Neural cell (in vitro differentiated cells): ENCODE data around the gene PDE7B. TPM values are rescaled to one million over a fixed set of nuclear protein-coding genes. Genes with fewer than 3 reads are reported as not detected.

ENCODE experiments used
- H2AFZ ChIP-seq: fragments of 200-600, 300-800 bp; sonication (generic), shearing (Covaris generic); 2 replicates; pipeline ENCODE4 v1.6.0; 2014; ENCODE audit warnings: low read depth, mild to moderate bottlenecking, antibody characterized with exemption, low read length, moderate library complexity
- H3F3A ChIP-seq: fragments of 200-600 bp; shearing (Covaris generic); 2 replicates; pipeline ENCODE4 v1.6.1; 2016; ENCODE audit warnings: mild to moderate bottlenecking, moderate library complexity, mixed read lengths, antibody characterized with exemption, low read length; ENCODE audit not compliant: insufficient read depth, poor library complexity, severe bottlenecking
- H3K27ac ChIP-seq: fragments of 200-600, 300-800 bp; sonication (generic), shearing (Covaris generic); 2 replicates; pipeline ENCODE4 v1.5.1; 2014; ENCODE audit warnings: mild to moderate bottlenecking, low read length, moderate library complexity
- H3K27me3 ChIP-seq: fragments of 300-800, 200-600 bp; sonication (generic), shearing (Covaris generic); 2 replicates; pipeline ENCODE4 v1.6.0; 2014; ENCODE audit warnings: mild to moderate bottlenecking, low read depth, low read length, moderate library complexity; ENCODE audit not compliant: insufficient read depth
- H3K36me3 ChIP-seq: fragments of 300-800, 200-600 bp; sonication (generic), shearing (Covaris generic); 2 replicates; pipeline ENCODE4 v1.5.1; 2014; ENCODE audit warnings: mild to moderate bottlenecking, antibody characterized with exemption, low read length, moderate library complexity; ENCODE audit not compliant: insufficient read depth
- H3K4me2 ChIP-seq: fragments of 300-800, 200-600 bp; sonication (generic), shearing (Covaris generic); 2 replicates; pipeline ENCODE4 v1.6.0; 2014; ENCODE audit warnings: mild to moderate bottlenecking, low read length
- H3K4me3 ChIP-seq: fragments of 300-800, 200-600 bp; sonication (generic), shearing (Covaris generic); 2 replicates; pipeline ENCODE4 v1.5.1; 2014; ENCODE audit warnings: mild to moderate bottlenecking, low read length, moderate library complexity
- H3K79me2 ChIP-seq: fragments of 200-600 bp; shearing (Covaris generic); replicated peaks from 2 replicates; pipeline ENCODE4 v1.6.0; 2014; ENCODE audit warnings: mild to moderate bottlenecking, low read length, moderate library complexity; ENCODE audit not compliant: insufficient read depth
- H3K9ac ChIP-seq: fragments of 300-800, 200-600 bp; sonication (generic), shearing (Covaris generic); 2 replicates; pipeline ENCODE4 v1.6.1; 2016; ENCODE audit warnings: mild to moderate bottlenecking, low read length, mixed read lengths
- H3K9me2 ChIP-seq: fragments of 200-600 bp; shearing (Covaris generic); 2 replicates; pipeline ENCODE4 v1.6.1; 2016; ENCODE audit warnings: mild to moderate bottlenecking, low read length, mixed read lengths; ENCODE audit not compliant: insufficient read depth
- H3K9me3 ChIP-seq: fragments of 200-600, 300-800 bp; sonication (generic), shearing (Covaris generic); 2 replicates; pipeline ENCODE4 v1.6.1; 2016; ENCODE audit warnings: mild to moderate bottlenecking, mixed run types, low read length, moderate library complexity, mixed read lengths
- H4K20me1 ChIP-seq: fragments of 200-600 bp; shearing (Covaris generic); 2 replicates; pipeline ENCODE4 v1.6.1; 2016; ENCODE audit warnings: mild to moderate bottlenecking, mixed run types; ENCODE audit not compliant: insufficient read depth
- CTCF ChIP-seq: fragments of 450-650 bp; IDR thresholded peaks from 2 replicates; pipeline ENCODE4 v1.5.1; 2014; ENCODE audit warnings: antibody characterized with exemption, mild to moderate bottlenecking, moderate library complexity; ENCODE audit not compliant: poor library complexity, severe bottlenecking
- EP300 ChIP-seq: fragments of 450-650 bp; conservative IDR thresholded peaks from 2 replicates; pipeline ENCODE4 v1.6.1; 2014; ENCODE audit warnings: antibody characterized with exemption, mild to moderate bottlenecking, moderate library complexity; ENCODE audit not compliant: poor library complexity, severe bottlenecking
- EZH2 ChIP-seq: fragments of 200-600, 300-800 bp; shearing (Covaris generic), sonication (generic); IDR thresholded peaks from 2 replicates; pipeline ENCODE4 v1.6.1; 2014; ENCODE audit warnings: antibody characterized with exemption, low read length, borderline replicate concordance, mild to moderate bottlenecking; ENCODE audit not compliant: insufficient read depth, poor library complexity, severe bottlenecking
- MXI1 ChIP-seq: fragments of 450-650 bp; conservative IDR thresholded peaks from 2 replicates; pipeline ENCODE4 v1.6.1; 2014; ENCODE audit warnings: antibody characterized with exemption, mild to moderate bottlenecking; ENCODE audit not compliant: poor library complexity, severe bottlenecking
- POLR2AphosphoS5 ChIP-seq: IDR thresholded peaks from 2 replicates; pipeline ENCODE4 v1.6.1; 2012
- RAD21 ChIP-seq: fragments of 450-650 bp; conservative IDR thresholded peaks from 2 replicates; pipeline ENCODE4 v1.6.1; 2014; ENCODE audit warnings: antibody characterized with exemption, mild to moderate bottlenecking, moderate library complexity
- REST ChIP-seq: IDR thresholded peaks from 2 replicates; pipeline ENCODE4 v1.6.1; 2012; ENCODE audit warnings: borderline replicate concordance
- SMC3 ChIP-seq: fragments of 450-650 bp; conservative IDR thresholded peaks from 2 replicates; pipeline ENCODE4 v1.6.1; 2014; ENCODE audit warnings: antibody characterized with exemption, mild to moderate bottlenecking, moderate library complexity; ENCODE audit not compliant: poor library complexity
- TAF1 ChIP-seq: IDR thresholded peaks from 2 replicates; pipeline ENCODE4 v1.6.1; 2012; ENCODE audit warnings: low read depth
- polyA plus RNA-seq: library from polyadenylated mRNA; depleted of rRNA; stranded (reverse); fragments of >200 nt; gene quantifications from 2 replicates; pipeline ENCODE4 v1.2.3, GENCODE V29; 2014

The PDE7B gene
- polyA plus RNA-seq, 1 donor from 2014 or later: 5.9 TPM

GRCh38 chr6:135875446-135875845 lies 23.9 kb downstream of the PDE7B start:
- H3F3A ChIP-seq: no peaks in the 10 kb centered on the region
- no peak overlapping the region for H2AFZ ChIP-seq
- H3K9ac ChIP-seq: no peak overlapping the region
- H3K27ac ChIP-seq: no peak overlapping the region
- no peak overlapping the region for H3K4me3 ChIP-seq
- no peaks in the 10 kb centered on the region for H3K36me3 ChIP-seq
- no peaks in the 10 kb centered on the region for H3K27me3 ChIP-seq
- no peaks in the 10 kb centered on the region for H3K9me3 ChIP-seq
- H3K9me2 ChIP-seq: no peaks in the 10 kb centered on the region
- H3K4me2 ChIP-seq: no peak overlapping the region
- H3K79me2 ChIP-seq: no peaks in the 10 kb centered on the region
- no peaks in the 10 kb centered on the region for H4K20me1 ChIP-seq
- TF ChIP-seq POLR2AphosphoS5: no peak
- TF ChIP-seq TAF1: no peak
- TF ChIP-seq EP300: no peak
- TF ChIP-seq EZH2: no peak
- no peak for TF ChIP-seq RAD21
- no peak for TF ChIP-seq SMC3
- no peak for TF ChIP-seq REST
- no peak for TF ChIP-seq MXI1
- no peak for TF ChIP-seq CTCF

GRCh38 chr6:135876058-135876457 lies 24.6 kb downstream of the PDE7B start:
- no peak overlapping the region for H3K4me3 ChIP-seq
- H3K27ac ChIP-seq: no peak overlapping the region
- H3K9me2 ChIP-seq: no peaks in the 10 kb centered on the region
- H3K9me3 ChIP-seq: no peaks in the 10 kb centered on the region
- no peaks in the 10 kb centered on the region for H3K79me2 ChIP-seq
- no peaks in the 10 kb centered on the region for H3F3A ChIP-seq
- H3K36me3 ChIP-seq: no peaks in the 10 kb centered on the region
- no peaks in the 10 kb centered on the region for H4K20me1 ChIP-seq
- no peaks in the 10 kb centered on the region for H3K27me3 ChIP-seq
- TF ChIP-seq TAF1 (no peak), RAD21 (no peak), EZH2 (no peak), POLR2AphosphoS5 (no peak), MXI1 (no peak), EP300 (no peak), REST (no peak), SMC3 (no peak), CTCF (no peak)
- H3K9ac ChIP-seq: no peak overlapping the region
- H2AFZ ChIP-seq: no peak overlapping the region
- H3K4me2 ChIP-seq: no peak overlapping the region
